GM13977 (cell line): ENCODE data around the gene BRAP.
"Not testable (repeated sequence)": the region's sequence is repeated elsewhere in the genome, so short reads cannot be mapped to it uniquely, and the experiment has no call there.

ENCODE experiments used
- DNase-seq: peaks from one replicate; pipeline ENCODE4 v3.0.0; 2012; ENCODE audit warnings: low spot score
- CTCF ChIP-seq: IDR thresholded peaks from 2 replicates; pipeline ENCODE4 v1.5.1; 2012; ENCODE audit warnings: mild to moderate bottlenecking, control low read depth; ENCODE audit not compliant: insufficient read depth; ENCODE audit errors: extremely low read depth, missing control alignments
- in situ Hi-C: fragments of 300-500 bp; cut with MboI; formaldehyde crosslinking; loops from one replicate; pipeline ENCODE4 v1.12.0; 2022; ENCODE audit warnings: low sequenced_read_pairs, low pct_unique_long_range_greater_than_20kb, mixed read lengths, inconsistent platforms; ENCODE audit not compliant: unreplicated experiment

The BRAP gene

GRCh38 chr12:111687952-111688351 is 2.2 kb upstream of the BRAP start:
- no peak for DNase-seq
- no peak for TF ChIP-seq CTCF
- in situ Hi-C loops, result no loop called here

GRCh38 chr12:111687255-111687654 is 1.5 kb upstream of the BRAP start:
- TF ChIP-seq CTCF, result peak; percentile 45
- DNase-seq, result peak; percentile 38
- in situ Hi-C loops, result no loop called here

DNA sequence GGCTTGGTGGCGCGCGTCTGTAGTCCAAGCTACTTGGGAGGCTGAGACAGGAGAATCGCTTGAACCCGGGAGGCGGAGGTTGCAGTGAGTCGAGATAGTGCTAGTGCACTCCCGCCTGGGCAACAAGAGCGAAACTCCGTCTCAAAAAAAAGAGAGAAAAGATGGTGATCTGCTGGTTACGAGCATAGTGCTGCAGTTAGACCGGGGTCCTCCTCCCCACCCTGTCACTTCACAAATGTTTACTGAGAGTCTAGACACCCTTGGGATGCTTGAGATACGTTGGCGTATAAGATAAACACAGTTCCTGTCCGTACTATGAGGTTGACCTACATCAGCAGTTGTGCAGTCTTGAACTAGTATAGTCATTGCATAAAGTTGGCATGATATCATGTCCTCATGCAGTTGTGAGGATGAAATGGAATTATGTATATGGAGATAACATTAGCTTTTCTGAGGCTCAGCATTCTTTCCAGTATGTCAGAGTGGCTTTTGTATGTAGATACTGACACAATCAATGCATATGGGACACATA is 884 bp upstream of the BRAP start:
- DNase-seq, result no peak
- in situ Hi-C loops, result no loop called here
- no peak for TF ChIP-seq CTCF

DNA sequence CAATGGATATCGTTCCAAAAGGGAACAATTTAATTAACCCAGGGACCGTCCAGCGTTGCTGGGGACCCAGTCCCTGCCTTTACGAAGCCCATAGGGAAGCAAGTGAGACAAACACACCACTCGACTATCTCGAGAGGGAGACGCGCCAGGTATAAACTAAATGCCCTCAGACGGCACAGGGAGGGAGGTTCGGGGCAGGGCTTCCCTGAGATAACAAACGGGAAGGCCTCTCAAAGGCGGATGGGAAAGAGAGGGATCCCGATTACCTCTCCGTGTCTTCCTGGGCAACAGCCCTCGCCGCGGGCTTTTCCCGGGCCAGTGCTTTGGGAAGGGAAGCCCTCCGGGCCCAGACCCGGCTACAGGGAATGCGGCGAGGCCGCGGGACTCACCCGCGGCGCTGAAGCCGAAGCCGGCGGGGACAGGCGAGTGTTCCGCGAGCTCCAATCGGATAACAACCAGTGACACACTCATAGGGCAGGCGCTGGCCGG is 390 bp downstream of the BRAP start:
- in situ Hi-C loops, result no loop called here
- no peak for TF ChIP-seq CTCF
- DNase-seq, result peak; percentile 27

DNA sequence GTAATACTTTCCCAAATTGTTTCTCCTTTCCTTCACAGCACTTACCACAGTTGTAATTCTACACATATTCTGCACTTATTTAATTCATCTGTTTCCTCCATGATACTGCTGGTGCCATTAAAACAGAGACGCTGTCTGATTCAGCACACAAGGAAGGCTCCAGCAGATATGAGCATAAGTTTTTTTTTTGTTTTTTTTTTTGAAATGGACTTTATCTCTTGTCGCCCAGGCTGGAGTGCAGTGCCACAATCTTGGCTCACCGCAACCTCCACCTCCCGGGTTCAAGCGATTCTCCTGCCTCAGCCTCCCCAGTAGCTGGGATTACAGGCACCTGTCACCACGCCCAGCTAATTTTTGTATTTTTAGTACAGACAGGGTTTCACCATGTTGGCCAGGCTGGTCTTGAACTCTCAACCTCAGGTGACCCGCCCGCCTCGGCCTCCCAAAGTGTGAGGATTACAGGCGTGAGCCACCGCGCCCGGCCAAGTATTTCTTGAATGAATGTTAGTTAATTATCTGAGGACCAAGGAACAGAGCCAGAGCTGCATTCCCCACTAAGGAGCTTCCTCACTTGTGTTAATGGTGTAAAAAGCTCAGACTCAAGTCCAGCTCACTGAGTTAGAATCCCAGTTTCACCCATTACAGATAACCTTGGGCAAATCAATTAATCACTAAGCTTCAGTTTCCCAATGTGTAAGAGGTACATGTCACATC is 1.1 kb downstream of the BRAP start:
- DNase-seq, result not testable (repeated sequence)

DNA sequence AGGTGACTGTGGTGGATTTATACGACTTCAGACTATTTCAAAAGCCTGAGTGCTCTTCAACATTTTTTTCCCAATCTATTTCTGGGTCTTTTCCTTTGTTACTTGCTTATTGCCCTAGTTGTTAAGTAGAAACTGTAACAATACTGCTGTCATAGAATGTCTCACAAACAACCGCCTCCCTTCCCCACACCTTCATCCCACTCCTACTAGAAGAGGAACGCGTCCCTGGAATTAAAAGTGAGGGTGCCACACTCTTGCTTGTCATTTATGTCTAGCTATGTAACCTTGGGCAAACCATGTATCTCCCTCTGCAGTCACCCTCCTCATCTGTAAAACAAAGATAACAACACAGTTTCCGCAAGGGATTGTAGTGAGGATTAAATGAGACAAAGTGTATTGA is 8.6 kb downstream of the BRAP start:
- DNase-seq, result no peak
- in situ Hi-C loops, result no loop called here
- TF ChIP-seq CTCF, result no peak

More for the DNA sequence above, 1.1 kb downstream of the BRAP start:
- in situ Hi-C loops, result not testable (repeated sequence)

- in situ Hi-C loops, result no loop called here
Observed at GRCh38 chr12:111673503-111673902, 12.3 kb downstream of the BRAP start.

More at GRCh38 chr12:111673503-111673902, 12.3 kb downstream of the BRAP start:
- DNase-seq, result no peak
- TF ChIP-seq CTCF, result peak; percentile 39
